DMS114 treated with DMSO at 0.1 percent for 48 hours (cell line): ENCODE measurements around the gene CDKAL1.

Experiments used
- DNase-seq: peaks from one replicate; lab custom pipeline; 2025; ENCODE audit not compliant: unreplicated experiment; lab: John Stamatoyannopoulos, UW

The CDKAL1 gene

GRCh38 chr6:20868397-20869096 lies 334.3 kb downstream of the CDKAL1 start:
- DNase-seq: no peak

GRCh38 chr6:20870021-20870420 lies 335.8 kb downstream of the CDKAL1 start:
- DNase-seq: no peak

- DNase-seq: no peak
Measured at GRCh38 chr6:20870493-20870892, 336.2 kb downstream of the CDKAL1 start.

- DNase-seq: no peak
Measured at GRCh38 chr6:20873425-20874190, 339.4 kb downstream of the CDKAL1 start.

GRCh38 chr6:20875369-20875963 lies 341.2 kb downstream of the CDKAL1 start:
- peak; percentile 21 for DNase-seq

- no peak for DNase-seq
Measured at GRCh38 chr6:20876036-20876435, 341.8 kb downstream of the CDKAL1 start.

GRCh38 chr6:20876561-20876960 lies 342.3 kb downstream of the CDKAL1 start:
- DNase-seq: no peak

GRCh38 chr6:20877008-20877937 lies 343.0 kb downstream of the CDKAL1 start:
- no peak for DNase-seq

- DNase-seq: no peak
Measured at GRCh38 chr6:20879121-20879520, 344.9 kb downstream of the CDKAL1 start.

- DNase-seq: no peak
Measured at GRCh38 chr6:20879526-20879925, 345.3 kb downstream of the CDKAL1 start.

GRCh38 chr6:20881365-20881764 lies 347.1 kb downstream of the CDKAL1 start:
- no peak for DNase-seq

GRCh38 chr6:20882014-20882413 lies 347.8 kb downstream of the CDKAL1 start:
- no peak for DNase-seq

- no peak for DNase-seq
Measured at GRCh38 chr6:20885076-20885475, 350.8 kb downstream of the CDKAL1 start.

GRCh38 chr6:20891161-20891560 lies 356.9 kb downstream of the CDKAL1 start:
- no peak for DNase-seq

- no peak for DNase-seq
Measured at GRCh38 chr6:20892365-20892764, 358.1 kb downstream of the CDKAL1 start.

GRCh38 chr6:20893412-20893811 lies 359.2 kb downstream of the CDKAL1 start:
- no peak for DNase-seq

GRCh38 chr6:20900389-20901160 lies 366.3 kb downstream of the CDKAL1 start:
- DNase-seq: no peak

- DNase-seq: no peak
Measured at GRCh38 chr6:20905377-20905776, 371.1 kb downstream of the CDKAL1 start.

GRCh38 chr6:20906945-20907344 lies 372.7 kb downstream of the CDKAL1 start:
- DNase-seq: no peak

GRCh38 chr6:20907486-20908071 lies 373.3 kb downstream of the CDKAL1 start:
- no peak for DNase-seq
